Neural cell (in vitro differentiated cells): Measurements from ENCODE around the gene ITGA11. TPM values are rescaled to one million over a fixed set of nuclear protein-coding genes. Genes with fewer than 3 reads are reported as not detected.

Source experiments
- H2AFZ ChIP-seq: fragments of 200-600, 300-800 bp; sonication (generic), shearing (Covaris generic); 2 replicates; pipeline ENCODE4 v1.6.0; 2014; ENCODE audit warnings: low read depth, mild to moderate bottlenecking, antibody characterized with exemption, low read length, moderate library complexity
- H3F3A ChIP-seq: fragments of 200-600 bp; shearing (Covaris generic); 2 replicates; pipeline ENCODE4 v1.6.1; 2016; ENCODE audit warnings: mild to moderate bottlenecking, moderate library complexity, mixed read lengths, antibody characterized with exemption, low read length; ENCODE audit not compliant: insufficient read depth, poor library complexity, severe bottlenecking
- H3K27ac ChIP-seq: fragments of 200-600, 300-800 bp; sonication (generic), shearing (Covaris generic); 2 replicates; pipeline ENCODE4 v1.5.1; 2014; ENCODE audit warnings: mild to moderate bottlenecking, low read length, moderate library complexity
- H3K27me3 ChIP-seq: fragments of 300-800, 200-600 bp; sonication (generic), shearing (Covaris generic); 2 replicates; pipeline ENCODE4 v1.6.0; 2014; ENCODE audit warnings: mild to moderate bottlenecking, low read depth, low read length, moderate library complexity; ENCODE audit not compliant: insufficient read depth
- H3K36me3 ChIP-seq: fragments of 300-800, 200-600 bp; sonication (generic), shearing (Covaris generic); 2 replicates; pipeline ENCODE4 v1.5.1; 2014; ENCODE audit warnings: mild to moderate bottlenecking, antibody characterized with exemption, low read length, moderate library complexity; ENCODE audit not compliant: insufficient read depth
- H3K4me2 ChIP-seq: fragments of 300-800, 200-600 bp; sonication (generic), shearing (Covaris generic); 2 replicates; pipeline ENCODE4 v1.6.0; 2014; ENCODE audit warnings: mild to moderate bottlenecking, low read length
- H3K4me3 ChIP-seq: fragments of 300-800, 200-600 bp; sonication (generic), shearing (Covaris generic); 2 replicates; pipeline ENCODE4 v1.5.1; 2014; ENCODE audit warnings: mild to moderate bottlenecking, low read length, moderate library complexity
- H3K79me2 ChIP-seq: fragments of 200-600 bp; shearing (Covaris generic); replicated peaks from 2 replicates; pipeline ENCODE4 v1.6.0; 2014; ENCODE audit warnings: mild to moderate bottlenecking, low read length, moderate library complexity; ENCODE audit not compliant: insufficient read depth
- H3K9ac ChIP-seq: fragments of 300-800, 200-600 bp; sonication (generic), shearing (Covaris generic); 2 replicates; pipeline ENCODE4 v1.6.1; 2016; ENCODE audit warnings: mild to moderate bottlenecking, low read length, mixed read lengths
- H3K9me2 ChIP-seq: fragments of 200-600 bp; shearing (Covaris generic); 2 replicates; pipeline ENCODE4 v1.6.1; 2016; ENCODE audit warnings: mild to moderate bottlenecking, low read length, mixed read lengths; ENCODE audit not compliant: insufficient read depth
- H3K9me3 ChIP-seq: fragments of 200-600, 300-800 bp; sonication (generic), shearing (Covaris generic); 2 replicates; pipeline ENCODE4 v1.6.1; 2016; ENCODE audit warnings: mild to moderate bottlenecking, mixed run types, low read length, moderate library complexity, mixed read lengths
- H4K20me1 ChIP-seq: fragments of 200-600 bp; shearing (Covaris generic); 2 replicates; pipeline ENCODE4 v1.6.1; 2016; ENCODE audit warnings: mild to moderate bottlenecking, mixed run types; ENCODE audit not compliant: insufficient read depth
- EP300 ChIP-seq: fragments of 450-650 bp; conservative IDR thresholded peaks from 2 replicates; pipeline ENCODE4 v1.6.1; 2014; ENCODE audit warnings: antibody characterized with exemption, mild to moderate bottlenecking, moderate library complexity; ENCODE audit not compliant: poor library complexity, severe bottlenecking
- EZH2 ChIP-seq: fragments of 200-600, 300-800 bp; shearing (Covaris generic), sonication (generic); IDR thresholded peaks from 2 replicates; pipeline ENCODE4 v1.6.1; 2014; ENCODE audit warnings: antibody characterized with exemption, low read length, borderline replicate concordance, mild to moderate bottlenecking; ENCODE audit not compliant: insufficient read depth, poor library complexity, severe bottlenecking
- MXI1 ChIP-seq: fragments of 450-650 bp; conservative IDR thresholded peaks from 2 replicates; pipeline ENCODE4 v1.6.1; 2014; ENCODE audit warnings: antibody characterized with exemption, mild to moderate bottlenecking; ENCODE audit not compliant: poor library complexity, severe bottlenecking
- POLR2AphosphoS5 ChIP-seq: IDR thresholded peaks from 2 replicates; pipeline ENCODE4 v1.6.1; 2012
- RAD21 ChIP-seq: fragments of 450-650 bp; conservative IDR thresholded peaks from 2 replicates; pipeline ENCODE4 v1.6.1; 2014; ENCODE audit warnings: antibody characterized with exemption, mild to moderate bottlenecking, moderate library complexity
- SMC3 ChIP-seq: fragments of 450-650 bp; conservative IDR thresholded peaks from 2 replicates; pipeline ENCODE4 v1.6.1; 2014; ENCODE audit warnings: antibody characterized with exemption, mild to moderate bottlenecking, moderate library complexity; ENCODE audit not compliant: poor library complexity
- TAF1 ChIP-seq: IDR thresholded peaks from 2 replicates; pipeline ENCODE4 v1.6.1; 2012; ENCODE audit warnings: low read depth
- polyA plus RNA-seq: library from polyadenylated mRNA; depleted of rRNA; stranded (reverse); fragments of >200 nt; gene quantifications from 2 replicates; pipeline ENCODE4 v1.2.3, GENCODE V29; 2014
- TF ChIP-seq, protein P1 (sequence below): fragments of 450-650 bp; IDR thresholded peaks from 2 replicates; pipeline ENCODE4 v1.5.1; 2014; ENCODE audit warnings: antibody characterized with exemption, mild to moderate bottlenecking, moderate library complexity; ENCODE audit not compliant: poor library complexity, severe bottlenecking
- TF ChIP-seq, protein P2 (sequence below): IDR thresholded peaks from 2 replicates; pipeline ENCODE4 v1.6.1; 2012; ENCODE audit warnings: borderline replicate concordance

Gene ITGA11
- polyA plus RNA-seq, 1 donor from 2014 or later, result not detected

DNA sequence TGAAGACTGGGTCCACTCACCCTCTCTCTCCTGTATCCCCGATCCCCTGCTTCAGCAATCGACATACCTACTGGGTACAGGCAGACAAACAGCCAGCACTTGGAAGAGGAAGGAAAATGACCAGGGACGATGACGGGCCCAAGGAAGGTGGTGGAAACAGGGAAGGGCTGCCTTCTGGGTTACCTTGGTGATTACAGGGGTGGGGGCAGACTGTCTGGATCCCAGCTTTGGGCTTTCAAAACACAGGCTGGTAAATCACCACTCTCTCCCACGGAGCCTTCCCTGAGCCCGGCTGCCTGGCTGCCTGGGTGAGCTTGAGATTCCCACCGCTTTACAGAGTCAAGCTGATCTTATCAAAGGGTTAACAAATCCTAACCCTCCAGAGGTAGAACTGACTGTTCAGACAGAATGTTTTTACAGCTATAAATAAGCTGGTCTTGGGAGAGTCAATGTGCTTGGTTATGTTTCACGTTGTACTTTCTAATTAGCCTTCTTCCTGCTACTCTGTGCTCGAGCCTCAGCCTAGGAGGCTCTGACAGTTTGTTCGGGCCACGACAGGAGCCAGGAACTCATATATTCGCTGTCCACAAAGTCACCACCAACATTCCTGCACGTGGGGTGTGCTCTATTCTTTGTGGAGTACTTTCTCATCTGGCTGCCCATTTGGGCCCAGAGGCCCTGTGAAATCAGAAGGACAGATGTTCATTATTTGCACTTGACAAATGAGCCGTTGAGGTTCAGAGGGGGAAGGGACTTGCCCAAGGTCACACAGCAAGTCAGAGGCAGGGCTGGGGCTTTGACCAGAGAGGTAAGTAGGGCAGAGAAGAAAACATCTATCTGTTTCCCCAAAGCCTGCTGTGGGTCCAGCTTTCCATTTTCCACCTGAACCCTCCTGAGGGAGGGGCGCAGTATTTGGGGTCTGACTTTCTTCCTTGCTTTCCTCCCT lies 91.0 kb downstream of the ITGA11 start:
- Histone ChIP-seq H3K27me3 (no peaks in the 10 kb centered on the region), H3K27ac (no peak overlapping the region), H3K4me2 (no peak overlapping the region), H3K4me3 (no peak overlapping the region), H3K79me2 (no peaks in the 10 kb centered on the region), H3F3A (no peaks in the 10 kb centered on the region), H3K9ac (no peak overlapping the region), H3K9me3 (no peaks in the 10 kb centered on the region), H4K20me1 (no peaks in the 10 kb centered on the region), H3K36me3 (no peaks in the 10 kb centered on the region), H2AFZ (no peak overlapping the region), H3K9me2 (no peaks in the 10 kb centered on the region)
- no peak for TF ChIP-seq TAF1
- TF ChIP-seq EZH2, result no peak
- TF ChIP-seq RAD21, result no peak

DNA sequence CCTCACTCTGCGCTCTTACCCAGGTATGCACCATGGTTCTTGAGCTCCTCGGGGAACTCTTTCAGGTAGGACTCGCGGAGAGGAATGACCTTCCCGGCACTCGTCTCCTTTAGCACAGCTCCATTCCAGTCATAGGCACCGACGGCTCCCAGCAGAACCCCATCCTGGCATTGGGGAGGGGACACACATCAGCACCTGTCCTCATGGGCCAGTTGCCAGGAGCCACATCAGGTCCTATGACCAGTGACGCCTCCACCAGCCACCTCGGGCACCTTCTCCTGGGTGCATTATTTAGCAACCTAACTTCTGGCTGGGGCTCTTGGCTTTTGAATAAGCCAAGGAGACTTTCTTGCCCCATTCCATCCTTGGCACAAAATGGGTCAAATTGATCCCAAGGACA lies 92.5 kb downstream of the ITGA11 start:
- Histone ChIP-seq H2AFZ (no peak overlapping the region), H4K20me1 (no peaks in the 10 kb centered on the region), H3K36me3 (no peaks in the 10 kb centered on the region), H3K9me2 (no peaks in the 10 kb centered on the region), H3K4me2 (no peak overlapping the region), H3K9ac (no peak overlapping the region), H3F3A (no peaks in the 10 kb centered on the region), H3K27ac (no peak overlapping the region), H3K27me3 (no peaks in the 10 kb centered on the region), H3K79me2 (no peaks in the 10 kb centered on the region), H3K9me3 (no peaks in the 10 kb centered on the region), H3K4me3 (no peak overlapping the region)
- TF ChIP-seq TAF1 (no peak), SMC3 (no peak), EZH2 (no peak), EP300 (no peak), MXI1 (no peak), RAD21 (no peak)
- TF ChIP-seq, protein P1, sequence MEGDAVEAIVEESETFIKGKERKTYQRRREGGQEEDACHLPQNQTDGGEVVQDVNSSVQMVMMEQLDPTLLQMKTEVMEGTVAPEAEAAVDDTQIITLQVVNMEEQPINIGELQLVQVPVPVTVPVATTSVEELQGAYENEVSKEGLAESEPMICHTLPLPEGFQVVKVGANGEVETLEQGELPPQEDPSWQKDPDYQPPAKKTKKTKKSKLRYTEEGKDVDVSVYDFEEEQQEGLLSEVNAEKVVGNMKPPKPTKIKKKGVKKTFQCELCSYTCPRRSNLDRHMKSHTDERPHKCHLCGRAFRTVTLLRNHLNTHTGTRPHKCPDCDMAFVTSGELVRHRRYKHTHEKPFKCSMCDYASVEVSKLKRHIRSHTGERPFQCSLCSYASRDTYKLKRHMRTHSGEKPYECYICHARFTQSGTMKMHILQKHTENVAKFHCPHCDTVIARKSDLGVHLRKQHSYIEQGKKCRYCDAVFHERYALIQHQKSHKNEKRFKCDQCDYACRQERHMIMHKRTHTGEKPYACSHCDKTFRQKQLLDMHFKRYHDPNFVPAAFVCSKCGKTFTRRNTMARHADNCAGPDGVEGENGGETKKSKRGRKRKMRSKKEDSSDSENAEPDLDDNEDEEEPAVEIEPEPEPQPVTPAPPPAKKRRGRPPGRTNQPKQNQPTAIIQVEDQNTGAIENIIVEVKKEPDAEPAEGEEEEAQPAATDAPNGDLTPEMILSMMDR, result no peak

DNA sequence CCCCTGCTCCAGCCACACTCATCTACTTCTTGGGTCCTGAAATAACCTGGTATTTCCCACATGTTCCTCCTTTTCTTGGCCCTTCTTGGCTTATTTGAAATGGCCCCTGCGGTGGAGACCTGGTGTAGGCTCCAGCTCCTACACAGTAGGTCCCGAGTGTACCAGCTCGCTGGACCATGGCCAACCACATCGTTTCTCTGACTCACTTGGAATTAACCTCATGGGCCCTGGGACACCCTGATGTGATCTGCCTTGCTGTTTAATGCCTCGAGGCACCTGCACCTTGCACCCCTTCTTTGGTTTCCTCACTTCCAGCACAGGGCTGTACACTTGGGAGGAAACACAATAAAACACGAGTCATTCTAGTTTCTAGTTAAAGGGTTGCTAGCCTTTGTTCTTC lies 94.1 kb downstream of the ITGA11 start:
- Histone ChIP-seq H3F3A (no peaks in the 10 kb centered on the region), H3K79me2 (no peaks in the 10 kb centered on the region), H3K27me3 (no peaks in the 10 kb centered on the region), H3K27ac (no peak overlapping the region), H3K36me3 (no peaks in the 10 kb centered on the region), H3K9me2 (no peaks in the 10 kb centered on the region), H3K9me3 (no peaks in the 10 kb centered on the region), H3K4me3 (no peak overlapping the region), H3K4me2 (no peak overlapping the region), H4K20me1 (no peaks in the 10 kb centered on the region), H3K9ac (no peak overlapping the region), H2AFZ (no peak overlapping the region)
- TF ChIP-seq TAF1, result no peak
- TF ChIP-seq SMC3, result no peak
- TF ChIP-seq EP300, result no peak
- TF ChIP-seq, protein P1, result no peak
- TF ChIP-seq, protein P2, sequence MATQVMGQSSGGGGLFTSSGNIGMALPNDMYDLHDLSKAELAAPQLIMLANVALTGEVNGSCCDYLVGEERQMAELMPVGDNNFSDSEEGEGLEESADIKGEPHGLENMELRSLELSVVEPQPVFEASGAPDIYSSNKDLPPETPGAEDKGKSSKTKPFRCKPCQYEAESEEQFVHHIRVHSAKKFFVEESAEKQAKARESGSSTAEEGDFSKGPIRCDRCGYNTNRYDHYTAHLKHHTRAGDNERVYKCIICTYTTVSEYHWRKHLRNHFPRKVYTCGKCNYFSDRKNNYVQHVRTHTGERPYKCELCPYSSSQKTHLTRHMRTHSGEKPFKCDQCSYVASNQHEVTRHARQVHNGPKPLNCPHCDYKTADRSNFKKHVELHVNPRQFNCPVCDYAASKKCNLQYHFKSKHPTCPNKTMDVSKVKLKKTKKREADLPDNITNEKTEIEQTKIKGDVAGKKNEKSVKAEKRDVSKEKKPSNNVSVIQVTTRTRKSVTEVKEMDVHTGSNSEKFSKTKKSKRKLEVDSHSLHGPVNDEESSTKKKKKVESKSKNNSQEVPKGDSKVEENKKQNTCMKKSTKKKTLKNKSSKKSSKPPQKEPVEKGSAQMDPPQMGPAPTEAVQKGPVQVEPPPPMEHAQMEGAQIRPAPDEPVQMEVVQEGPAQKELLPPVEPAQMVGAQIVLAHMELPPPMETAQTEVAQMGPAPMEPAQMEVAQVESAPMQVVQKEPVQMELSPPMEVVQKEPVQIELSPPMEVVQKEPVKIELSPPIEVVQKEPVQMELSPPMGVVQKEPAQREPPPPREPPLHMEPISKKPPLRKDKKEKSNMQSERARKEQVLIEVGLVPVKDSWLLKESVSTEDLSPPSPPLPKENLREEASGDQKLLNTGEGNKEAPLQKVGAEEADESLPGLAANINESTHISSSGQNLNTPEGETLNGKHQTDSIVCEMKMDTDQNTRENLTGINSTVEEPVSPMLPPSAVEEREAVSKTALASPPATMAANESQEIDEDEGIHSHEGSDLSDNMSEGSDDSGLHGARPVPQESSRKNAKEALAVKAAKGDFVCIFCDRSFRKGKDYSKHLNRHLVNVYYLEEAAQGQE, result no peak
- TF ChIP-seq MXI1, result no peak
- TF ChIP-seq POLR2AphosphoS5, result no peak
- TF ChIP-seq EZH2, result no peak
- no peak for TF ChIP-seq RAD21
